Measurements from ENCODE around the gene USP47. TPM values are rescaled to one million over a fixed set of nuclear protein-coding genes. Genes with fewer than 3 reads are reported as not detected.

USP47 gene
- total and polyA plus RNA-seq, 2 of the 8 experiments (the other 6 are each of a cell fraction or from before 2014, with no cell fraction given), result 4.2 to 21.3 TPM

- TF ChIP-seq ATF3 (IDR thresholded peaks at IDR 0.05; ENCODE audit: insufficient read depth, low read depth, low read length) (no peak), CTBP2 (IDR thresholded peaks at IDR 0.05; ENCODE audit: borderline replicate concordance, insufficient read depth, insufficient read length, low read length) (no peak), CHD7 (IDR thresholded peaks at IDR 0.05; ENCODE audit: insufficient replicate concordance, low read length) (no peak)
Observed at GRCh38 chr11:11862999-11863398, 21.2 kb downstream of the USP47 start (continued).
